ENCODE data around the gene CCL20. TPM values are rescaled to one million over a fixed set of nuclear protein-coding genes. Genes with fewer than 3 reads are reported as not detected.
A peak's percentile ranks its signal among the peaks of the same experiment; 100 is the strongest.

Gene CCL20
- total RNA-seq, 2 experiments from 2014 or later, result 0.82 TPM; not detected in 1

GRCh38 chr2:227815066-227815465 lies 1.4 kb downstream of the CCL20 start:
- no peak for DNase-seq
- H3K27me3 Mint-ChIP-seq, result peaks cover under 1% of the 10 kb centered on the region
- H3K36me3 Mint-ChIP-seq, result no peaks in the 10 kb centered on the region
- no peak for ATAC-seq
- peaks cover 11% of the 10 kb centered on the region for H3K4me1 Mint-ChIP-seq
- no peak overlapping the region for H3K4me3 Mint-ChIP-seq
- CTCF ChIA-PET, result no interaction called here
- H3K27ac Mint-ChIP-seq, result no peak overlapping the region
- no peaks in the 10 kb centered on the region for H3K9me3 Mint-ChIP-seq (ENCODE audit: low read depth)

GRCh38 chr2:227816507-227817294 lies 3.1 kb downstream of the CCL20 start:
- Mint-ChIP-seq H3K36me3 (no peaks in the 10 kb centered on the region), H3K4me3 (no peak overlapping the region), H3K4me1 (peaks cover 11% of the 10 kb centered on the region), H3K27me3 (peaks cover 11% of the 10 kb centered on the region), H3K9me3 (ENCODE audit: low read depth) (no peaks in the 10 kb centered on the region), H3K27ac (no peak overlapping the region)
- ATAC-seq, result no peak
- DNase-seq, result no peak
- CTCF ChIA-PET, result interaction anchor here (0.8 to 0.9 kb wide), 2 partner anchors 17 to 34 kb away, joined by 3 to 4 read pairs; no protein-coding TSS in a partner anchor

- H3K4me3 Mint-ChIP-seq, result no peak overlapping the region
- peaks cover 11% of the 10 kb centered on the region for H3K4me1 Mint-ChIP-seq
- DNase-seq, result no peak
- no peaks in the 10 kb centered on the region for H3K9me3 Mint-ChIP-seq (ENCODE audit: low read depth)
- no peaks in the 10 kb centered on the region for H3K36me3 Mint-ChIP-seq
- no peak for ATAC-seq
- H3K27me3 Mint-ChIP-seq, result peaks cover 11% of the 10 kb centered on the region
- CTCF ChIA-PET, result interaction anchor here (0.8 to 0.9 kb wide), 2 partner anchors 18 to 34 kb away, joined by 3 to 4 read pairs; no protein-coding TSS in a partner anchor
- H3K27ac Mint-ChIP-seq, result no peak overlapping the region
Observed at GRCh38 chr2:227817336-227817735, 3.7 kb downstream of the CCL20 start.

GRCh38 chr2:227817850-227818674 lies 4.4 kb downstream of the CCL20 start:
- Mint-ChIP-seq H3K4me1 (peaks cover 11% of the 10 kb centered on the region), H3K27ac (no peak overlapping the region), H3K4me3 (no peak overlapping the region), H3K36me3 (no peaks in the 10 kb centered on the region), H3K9me3 (ENCODE audit: low read depth) (no peaks in the 10 kb centered on the region), H3K27me3 (peaks cover 11% of the 10 kb centered on the region)
- CTCF ChIA-PET, result no interaction called here
- DNase-seq (peak; percentile 77), ATAC-seq (peak; percentile 64)

GRCh38 chr2:227818675-227819397 lies 5.2 kb downstream of the CCL20 start:
- no peak overlapping the region for H3K27ac Mint-ChIP-seq
- ATAC-seq, result no peak

GRCh38 chr2:227819398-227819697 lies 5.7 kb downstream of the CCL20 start:
- ATAC-seq (no peak), DNase-seq (no peak)
- Mint-ChIP-seq H3K4me1 (peaks cover 11% of the 10 kb centered on the region), H3K9me3 (ENCODE audit: low read depth) (no peaks in the 10 kb centered on the region), H3K27ac (no peak overlapping the region), H3K36me3 (no peaks in the 10 kb centered on the region), H3K27me3 (peaks cover 11% of the 10 kb centered on the region), H3K4me3 (no peak overlapping the region)
- CTCF ChIA-PET, result interaction anchor here (0.7 kb wide), 1 partner anchor 49 kb away, joined by 3 read pairs; no protein-coding TSS in a partner anchor

More at GRCh38 chr2:227818675-227819397, 5.2 kb downstream of the CCL20 start:
- peaks cover 11% of the 10 kb centered on the region for H3K4me1 Mint-ChIP-seq
- CTCF ChIA-PET, result interaction anchor here (0.7 kb wide), 1 partner anchor 48 kb away, joined by 3 read pairs; no protein-coding TSS in a partner anchor
- H3K4me3 Mint-ChIP-seq, result no peak overlapping the region
- H3K9me3 Mint-ChIP-seq (ENCODE audit: low read depth), result no peaks in the 10 kb centered on the region
- H3K36me3 Mint-ChIP-seq, result no peaks in the 10 kb centered on the region
- no peak for DNase-seq
- peaks cover 11% of the 10 kb centered on the region for H3K27me3 Mint-ChIP-seq

GRCh38 chr2:227821043-227821942 lies 7.7 kb downstream of the CCL20 start:
- CTCF ChIA-PET, result no interaction called here
- H3K27me3 Mint-ChIP-seq, result peaks cover 11% of the 10 kb centered on the region
- H3K4me3 Mint-ChIP-seq, result no peak overlapping the region
- no peaks in the 10 kb centered on the region for H3K9me3 Mint-ChIP-seq (ENCODE audit: low read depth)
- DNase-seq (no peak), ATAC-seq (no peak)
- peaks cover 11% of the 10 kb centered on the region for H3K4me1 Mint-ChIP-seq
- no peak overlapping the region for H3K27ac Mint-ChIP-seq
- no peaks in the 10 kb centered on the region for H3K36me3 Mint-ChIP-seq

- no peak for DNase-seq
- H3K4me3 Mint-ChIP-seq, result no peak overlapping the region
- H3K4me1 Mint-ChIP-seq, result peaks cover 12% of the 10 kb centered on the region
- no peaks in the 10 kb centered on the region for H3K9me3 Mint-ChIP-seq (ENCODE audit: low read depth)
- no peak for ATAC-seq
- H3K27me3 Mint-ChIP-seq, result peaks cover 11% of the 10 kb centered on the region
- CTCF ChIA-PET, result no interaction called here
- no peak overlapping the region for H3K27ac Mint-ChIP-seq
- no peaks in the 10 kb centered on the region for H3K36me3 Mint-ChIP-seq
Observed at GRCh38 chr2:227822416-227823003, 8.9 kb downstream of the CCL20 start.

GRCh38 chr2:227823922-227824321 lies 10.3 kb downstream of the CCL20 start:
- no peaks in the 10 kb centered on the region for H3K9me3 Mint-ChIP-seq (ENCODE audit: low read depth)
- no peak overlapping the region for H3K27ac Mint-ChIP-seq
- H3K36me3 Mint-ChIP-seq, result no peaks in the 10 kb centered on the region
- peaks cover 11% of the 10 kb centered on the region for H3K27me3 Mint-ChIP-seq
- H3K4me1 Mint-ChIP-seq, result peaks cover 2% of the 10 kb centered on the region
- no peak overlapping the region for H3K4me3 Mint-ChIP-seq
- DNase-seq (no peak), ATAC-seq (no peak)
- CTCF ChIA-PET, result no interaction called here

GRCh38 chr2:227824711-227825110 lies 11.1 kb downstream of the CCL20 start:
- Mint-ChIP-seq H3K27ac (no peak overlapping the region), H3K36me3 (no peaks in the 10 kb centered on the region), H3K4me3 (no peak overlapping the region), H3K4me1 (peaks cover 2% of the 10 kb centered on the region), H3K9me3 (ENCODE audit: low read depth) (no peaks in the 10 kb centered on the region), H3K27me3 (peaks cover 11% of the 10 kb centered on the region)
- ATAC-seq (no peak), DNase-seq (no peak)
- CTCF ChIA-PET, result no interaction called here

- peaks cover 3% of the 10 kb centered on the region for H3K27me3 Mint-ChIP-seq
Observed at GRCh38 chr2:227826019-227826521, 12.4 kb downstream of the CCL20 start.

GRCh38 chr2:227826563-227826962 lies 12.9 kb downstream of the CCL20 start:
- Mint-ChIP-seq H3K27me3 (no peaks in the 10 kb centered on the region), H3K9me3 (ENCODE audit: low read depth) (no peaks in the 10 kb centered on the region), H3K27ac (peak overlapping the region; percentile 38), H3K4me3 (no peak overlapping the region), H3K36me3 (no peaks in the 10 kb centered on the region), H3K4me1 (peaks cover 2% of the 10 kb centered on the region)
- DNase-seq, result no peak
- ATAC-seq, result no peak
- CTCF ChIA-PET, result interaction anchor here (1.2 kb wide), 1 partner anchor 36 kb away, joined by 3 read pairs; no protein-coding TSS in a partner anchor

More at GRCh38 chr2:227826019-227826521, 12.4 kb downstream of the CCL20 start:
- H3K27ac Mint-ChIP-seq, result no peak overlapping the region
- no peaks in the 10 kb centered on the region for H3K36me3 Mint-ChIP-seq
- H3K4me3 Mint-ChIP-seq, result no peak overlapping the region
- DNase-seq (no peak), ATAC-seq (no peak)
- peaks cover 2% of the 10 kb centered on the region for H3K4me1 Mint-ChIP-seq
- H3K9me3 Mint-ChIP-seq (ENCODE audit: low read depth), result no peaks in the 10 kb centered on the region
- CTCF ChIA-PET, result interaction anchor here (1.2 kb wide), 1 partner anchor 36 kb away, joined by 3 read pairs; no protein-coding TSS in a partner anchor

Data from activated CD8-positive, alpha-beta memory T cell treated with anti-CD3 and anti-CD28 coated beads, Interleukin-2, amount 10 ng/mL, durations not matched to agents 7 days and 5 days (primary cell).